ENCODE data around the gene GDI1. TPM values are rescaled to one million over a fixed set of nuclear protein-coding genes. Genes with fewer than 3 reads are reported as not detected.

The GDI1 gene
- total and polyA plus RNA-seq, 2 donors (not counting 1 experiment from before 2014, with no cell fraction given) = 199 to 311 TPM

- Mint-ChIP-seq H3K4me3 (no peak overlapping the region), H3K9me3 (ENCODE audit: insufficient read depth) (no peaks in the 10 kb centered on the region), H3K27ac (no peak overlapping the region), H3K27me3 (no peaks in the 10 kb centered on the region), H3K4me1 (peaks cover 25% of the 10 kb centered on the region)
- Histone ChIP-seq H3K9ac (ENCODE audit: low read length) (no peak overlapping the region), H3K27me3 (replicated peaks in 1 of 4; ENCODE audit: control extremely low read depth in 1 of 4, control insufficient read depth in 3 of 4, insufficient read depth in 4 of 4, low read length in 3 of 4) (no peaks in the 10 kb centered on the region), H2AFZ (ENCODE audit: insufficient read depth, low read depth, low read length, poor library complexity, severe bottlenecking) (no peak overlapping the region), H3K36me3 (replicated peaks in 1 of 2; ENCODE audit: control extremely low read depth in 1 of 2, control insufficient read depth in 1 of 2, extremely low read depth in 1 of 2, insufficient read depth in 2 of 2, low read length in 1 of 2) (peaks cover 0 to 8% of the 10 kb centered on the region in 2 experiments), H4K20me1 (ENCODE audit: control insufficient read depth, insufficient read depth, low read length, poor library complexity, severe bottlenecking) (peaks cover 6% of the 10 kb centered on the region), H3K4me1 (ENCODE audit: control insufficient read depth in 2 of 2, insufficient read depth in 2 of 2, low read length in 2 of 2) (peaks cover 10 to 21% of the 10 kb centered on the region in 2 donors), H3K79me2 (ENCODE audit: control insufficient read depth, insufficient read depth, low read length) (peaks cover 27% of the 10 kb centered on the region), H3K4me2 (replicated peaks; ENCODE audit: low read depth, low read length, poor library complexity, severe bottlenecking) (no peak overlapping the region), H3K9me3 (ENCODE audit: control extremely low read depth in 1 of 3, control insufficient read depth in 2 of 3, insufficient read depth in 1 of 3, low read length in 2 of 3) (no peaks in the 10 kb centered on the region), H3K4me3 (ENCODE audit: control extremely low read depth in 1 of 5, extremely low read depth in 1 of 5, insufficient read depth in 1 of 5, low read depth in 2 of 5, low read length in 4 of 5) (no peak overlapping the region), H3K27ac (ENCODE audit: low read length in 2 of 2) (no peak overlapping the region)
- CTCF ChIA-PET = interaction anchor here (0.7 kb wide), 1 partner anchor 36 kb away, joined by 3 read pairs; no protein-coding TSS in a partner anchor
- ATAC-seq (ENCODE audit: low read depth) = no peak
- TF ChIP-seq EZH2 (IDR thresholded peaks at IDR 0.05; ENCODE audit: borderline replicate concordance, insufficient read depth, low read depth, low read length, poor library complexity, severe bottlenecking) (no peak), CTCF (IDR thresholded peaks at IDR 0.05) (no peak)
- intact Hi-C loops (cut with micrococcal nuclease) = no loop called here
- POLR2A ChIA-PET = no interaction called here
- DNase-seq = no peak
- 100% methylated on average over 1 of the region's 7 CpGs for WGBS (ENCODE audit: insufficient coverage)
These were observed 2.4 kb upstream of the GDI1 start for GRCh38 chrX:154434394-154435168.

GRCh38 chrX:154435171-154435733, 1.7 kb upstream of the GDI1 start:
- ChIA-PET POLR2A (interaction anchor here (1.6 kb wide), 1 partner anchor 37 kb away, joined by 3 read pairs; the partner anchor contains the start of gene RPL10), CTCF (no interaction called here)
- Histone ChIP-seq H2AFZ (ENCODE audit: insufficient read depth, low read depth, low read length, poor library complexity, severe bottlenecking) (no peak overlapping the region), H3K36me3 (replicated peaks in 1 of 2; ENCODE audit: control extremely low read depth in 1 of 2, control insufficient read depth in 1 of 2, extremely low read depth in 1 of 2, insufficient read depth in 2 of 2, low read length in 1 of 2) (peaks cover 0 to 11% of the 10 kb centered on the region in 2 experiments), H3K4me3 (ENCODE audit: control extremely low read depth in 1 of 5, extremely low read depth in 1 of 5, insufficient read depth in 1 of 5, low read depth in 2 of 5, low read length in 4 of 5) (no peak overlapping the region), H3K79me2 (ENCODE audit: control insufficient read depth, insufficient read depth, low read length) (peaks cover 27% of the 10 kb centered on the region), H4K20me1 (ENCODE audit: control insufficient read depth, insufficient read depth, low read length, poor library complexity, severe bottlenecking) (peaks cover 6% of the 10 kb centered on the region), H3K9ac (ENCODE audit: low read length) (no peak overlapping the region), H3K4me2 (replicated peaks; ENCODE audit: low read depth, low read length, poor library complexity, severe bottlenecking) (no peak overlapping the region), H3K4me1 (ENCODE audit: control insufficient read depth in 2 of 2, insufficient read depth in 2 of 2, low read length in 2 of 2) (peaks cover 10 to 19% of the 10 kb centered on the region in 2 donors), H3K9me3 (ENCODE audit: control extremely low read depth in 1 of 3, control insufficient read depth in 2 of 3, insufficient read depth in 1 of 3, low read length in 2 of 3) (no peaks in the 10 kb centered on the region), H3K27ac (ENCODE audit: low read length in 2 of 2) (no peak overlapping the region), H3K27me3 (replicated peaks in 1 of 4; ENCODE audit: control extremely low read depth in 1 of 4, control insufficient read depth in 3 of 4, insufficient read depth in 4 of 4, low read length in 3 of 4) (no peaks in the 10 kb centered on the region)
- no peak overlapping the region for H3K4me3 Mint-ChIP-seq
- WGBS (ENCODE audit: insufficient coverage) = 97% methylated on average over 10 of the region's 19 CpGs
- TF ChIP-seq EZH2 (IDR thresholded peaks at IDR 0.05; ENCODE audit: borderline replicate concordance, insufficient read depth, low read depth, low read length, poor library complexity, severe bottlenecking) (no peak), CTCF (IDR thresholded peaks at IDR 0.05) (no peak)
- DNase-seq = no peak
- ATAC-seq (ENCODE audit: low read depth) = no peak
- no peaks in the 10 kb centered on the region for H3K9me3 Mint-ChIP-seq (ENCODE audit: insufficient read depth)
- H3K27ac Mint-ChIP-seq = no peak overlapping the region
- intact Hi-C loops (cut with micrococcal nuclease) = no loop called here
- peaks cover 22% of the 10 kb centered on the region for H3K4me1 Mint-ChIP-seq
- H3K27me3 Mint-ChIP-seq = no peaks in the 10 kb centered on the region

Data from B cell (primary cell).